GM23338 (cell line): Measurements from ENCODE around the gene MMP24OS. TPM values are rescaled to one million over a fixed set of nuclear protein-coding genes. Genes with fewer than 3 reads are reported as not detected.

Experiments
- ATAC-seq: fragments of 200-7000 bp; cut with Tn5 transposase; 3 replicates; pipeline ENCODE4 v1.9.1; 2020
- DNase-seq: peaks from one replicate; pipeline ENCODE4 v3.0.0-alpha.2; 2015; ENCODE audit warnings: low spot score
- H2AFZ ChIP-seq: fragments of 200-600 bp; sonication (generic); 2 replicates; pipeline ENCODE4 v1.8.0; 2016; ENCODE audit warnings: antibody characterized with exemption, mild to moderate bottlenecking, moderate library complexity
- H3F3A ChIP-seq: fragments of 200-600 bp; sonication (generic); replicated peaks from 2 replicates; pipeline ENCODE4 v1.8.0; 2017; ENCODE audit warnings: antibody characterized with exemption, mixed run types, low read depth
- H3K27ac ChIP-seq: fragments of 200-600 bp; sonication (generic); 2 replicates; pipeline ENCODE4 v1.6.1; 2016; ENCODE audit warnings: low read depth
- H3K27me3 ChIP-seq: fragments of 200-600 bp; sonication (generic); 2 replicates; pipeline ENCODE4 v1.8.0; 2016; ENCODE audit warnings: mild to moderate bottlenecking, mixed run types, moderate library complexity; ENCODE audit not compliant: insufficient read depth
- H3K36me3 ChIP-seq: fragments of 200-600 bp; sonication (generic); 2 replicates; pipeline ENCODE4 v1.8.0; 2016; ENCODE audit warnings: mild to moderate bottlenecking; ENCODE audit not compliant: insufficient read depth
- H3K4me1 ChIP-seq: fragments of 200-600 bp; sonication (generic); 2 replicates; pipeline ENCODE4 v1.8.0; 2016; ENCODE audit warnings: mild to moderate bottlenecking, moderate library complexity; ENCODE audit not compliant: insufficient read depth
- H3K4me2 ChIP-seq: fragments of 200-600 bp; sonication (generic); 2 replicates; pipeline ENCODE4 v1.7.1; 2017; ENCODE audit warnings: mixed run types
- H3K4me3 ChIP-seq: fragments of 200-600 bp; sonication (generic); 2 replicates; pipeline ENCODE4 v1.6.1; 2016; ENCODE audit warnings: mixed run types
- H3K79me2 ChIP-seq: fragments of 200-600 bp; sonication (generic); replicated peaks from 2 replicates; pipeline ENCODE4 v1.8.0; 2017; ENCODE audit warnings: mild to moderate bottlenecking; ENCODE audit not compliant: insufficient read depth
- H3K9me2 ChIP-seq: fragments of 200-600 bp; sonication (generic); 2 replicates; pipeline ENCODE4 v1.8.0; 2017; ENCODE audit not compliant: insufficient read depth
- H4K20me1 ChIP-seq: fragments of 200-600 bp; sonication (generic); replicated peaks from 2 replicates; pipeline ENCODE4 v1.8.0; 2017; ENCODE audit warnings: mild to moderate bottlenecking; ENCODE audit not compliant: insufficient read depth
- H3K27ac Mint-ChIP-seq: 2 replicates; pipeline ENCODE4 v1.8.0; 2020; ENCODE audit warnings: inconsistent platforms, mild to moderate bottlenecking, moderate library complexity, mixed read lengths
- H3K27me3 Mint-ChIP-seq: 3 replicates; pipeline ENCODE4 v1.8.0; 2022; ENCODE audit warnings: low read depth, mild to moderate bottlenecking, moderate library complexity, mixed read lengths, inconsistent platforms; ENCODE audit not compliant: insufficient read depth, poor library complexity
- H3K36me3 Mint-ChIP-seq: 3 replicates; pipeline ENCODE4 v1.8.0; 2021; ENCODE audit warnings: low read depth, mild to moderate bottlenecking, inconsistent platforms, moderate library complexity, mixed read lengths
- H3K4me1 Mint-ChIP-seq: 3 replicates; pipeline ENCODE4 v1.8.0; 2020; ENCODE audit warnings: mild to moderate bottlenecking, inconsistent platforms, mixed read lengths
- H3K4me3 Mint-ChIP-seq: 3 replicates; pipeline ENCODE4 v1.8.0; 2021; ENCODE audit warnings: moderate library complexity, mild to moderate bottlenecking, inconsistent platforms, mixed read lengths
- H3K9me3 Mint-ChIP-seq: 3 replicates; pipeline ENCODE4 v1.8.0; 2020; ENCODE audit warnings: moderate library complexity, mild to moderate bottlenecking, inconsistent platforms, mixed read lengths
- CREB1 ChIP-seq: fragments of 250-450 bp; sonication (Bioruptor Pico); IDR thresholded peaks from 2 replicates; pipeline ENCODE4 v1.5.0; 2020; ENCODE audit warnings: low read depth, mild to moderate bottlenecking, moderate library complexity
- CTCF ChIP-seq, 2 experiments: fragments of 200-600 bp in 1 of 2; sonication (generic) in 1 of 2; conservative IDR thresholded peaks; 2 replicates each; pipeline versions ENCODE4 v1.5.1 to v1.6.1; 2016 to 2017; ENCODE audit warnings: antibody characterized with exemption in 2 of 2, low read depth in 2 of 2, mild to moderate bottlenecking in 2 of 2, moderate library complexity in 1 of 2
- EZH2 ChIP-seq: fragments of 200-600 bp; sonication (generic); IDR thresholded peaks from one replicate; pipeline ENCODE4 v1.8.0; 2017; ENCODE audit warnings: antibody characterized with exemption, mild to moderate bottlenecking, low read depth; ENCODE audit not compliant: unreplicated experiment
- EZH2phosphoT487 ChIP-seq: fragments of 200-600 bp; sonication (generic); IDR thresholded peaks from one replicate; pipeline ENCODE4 v1.8.1; 2018; ENCODE audit warnings: antibody characterized with exemption; ENCODE audit not compliant: unreplicated experiment
- JUNB ChIP-seq: IDR thresholded peaks from one replicate; pipeline ENCODE4 v1.6.1; 2016; ENCODE audit warnings: antibody characterized with exemption; ENCODE audit not compliant: unreplicated experiment
- NANOG ChIP-seq: IDR thresholded peaks from 2 replicates; pipeline ENCODE4 v1.6.1; 2016; ENCODE audit warnings: antibody characterized with exemption, borderline replicate concordance
- POLR2AphosphoS5 ChIP-seq: IDR thresholded peaks from 2 replicates; pipeline ENCODE4 v1.6.1; 2016; ENCODE audit warnings: antibody characterized with exemption, low read depth
- STAT1 ChIP-seq: IDR thresholded peaks from one replicate; pipeline ENCODE4 v1.6.1; 2016; ENCODE audit warnings: antibody characterized with exemption; ENCODE audit not compliant: unreplicated experiment
- ZNF114 ChIP-seq: fragments of 250-450 bp; sonication (Bioruptor Pico); IDR thresholded peaks from 2 replicates; pipeline ENCODE4 v1.5.0; 2020; ENCODE audit warnings: mild to moderate bottlenecking, moderate library complexity
- ZNF331 ChIP-seq: fragments of 250-450 bp; sonication (Bioruptor Pico); IDR thresholded peaks from 2 replicates; pipeline ENCODE4 v1.5.0; 2020; ENCODE audit warnings: low read depth, mild to moderate bottlenecking, moderate library complexity
- ZNF462 ChIP-seq: fragments of 250-450 bp; sonication (Bioruptor Pico); IDR thresholded peaks from 2 replicates; pipeline ENCODE4 v1.5.0; 2020; ENCODE audit warnings: mild to moderate bottlenecking, moderate library complexity
- polyA plus RNA-seq: library from polyadenylated mRNA; unstranded; fragments of >200 nt; fragmentation: Nextera tagmentation; extraction: Ambion mirVana; gene quantifications from 2 replicates; pipeline ENCODE4 v1.2.1, GENCODE V29; 2016
- total RNA-seq: library from RNA; depleted of rRNA; stranded (reverse); fragments of >200 nt; shearing (Covaris generic); gene quantifications from 2 replicates; pipeline ENCODE4 v1.2.3, GENCODE V29; 2014
- TF ChIP-seq, protein P1 (sequence below): IDR thresholded peaks from 2 replicates; pipeline ENCODE4 v1.6.1; 2016; ENCODE audit warnings: antibody characterized with exemption

MMP24OS gene
- total and polyA plus RNA-seq, 2 experiments from 2014 or later = 10.5 to 25.4 TPM

- TF ChIP-seq ZNF462 (CRISPR knock-in tag) (no peak), STAT1 (no peak), EZH2 (no peak)
- TF ChIP-seq, protein P1, sequence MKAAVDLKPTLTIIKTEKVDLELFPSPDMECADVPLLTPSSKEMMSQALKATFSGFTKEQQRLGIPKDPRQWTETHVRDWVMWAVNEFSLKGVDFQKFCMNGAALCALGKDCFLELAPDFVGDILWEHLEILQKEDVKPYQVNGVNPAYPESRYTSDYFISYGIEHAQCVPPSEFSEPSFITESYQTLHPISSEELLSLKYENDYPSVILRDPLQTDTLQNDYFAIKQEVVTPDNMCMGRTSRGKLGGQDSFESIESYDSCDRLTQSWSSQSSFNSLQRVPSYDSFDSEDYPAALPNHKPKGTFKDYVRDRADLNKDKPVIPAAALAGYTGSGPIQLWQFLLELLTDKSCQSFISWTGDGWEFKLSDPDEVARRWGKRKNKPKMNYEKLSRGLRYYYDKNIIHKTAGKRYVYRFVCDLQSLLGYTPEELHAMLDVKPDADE = no peak
These were observed 40.4 kb downstream of the MMP24OS start (continued) for GRCh38 chr20:35237486-35237885.

DNA sequence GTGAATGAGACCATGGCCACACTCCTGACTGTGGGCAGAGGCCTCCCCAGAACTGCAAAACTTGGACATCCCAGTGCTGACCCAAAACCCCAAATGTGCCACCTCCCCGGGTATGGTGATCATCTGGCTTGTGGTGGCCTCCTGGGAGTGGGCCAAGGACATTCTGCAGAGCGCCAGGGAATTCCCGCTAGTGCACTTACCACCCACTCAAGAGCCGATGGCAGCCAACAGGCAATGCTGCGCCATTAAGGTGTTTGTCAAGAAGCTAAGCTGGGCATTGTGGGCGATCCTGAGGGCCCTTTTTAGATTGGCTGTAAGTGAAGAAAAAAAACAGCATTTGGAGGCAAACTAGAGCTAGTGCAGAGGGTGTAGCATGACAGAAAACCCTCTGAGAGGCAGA, 42.0 kb downstream of the MMP24OS start:
- Mint-ChIP-seq H3K4me1 (peaks cover 6% of the 10 kb centered on the region; the same call in 2 of the 3 replicates), H3K27ac (no peak overlapping the region), H3K27me3 (peaks cover 6% of the 10 kb centered on the region), H3K36me3 (no peaks in the 10 kb centered on the region), H3K4me3 (no peak overlapping the region), H3K9me3 (no peaks in the 10 kb centered on the region)
- H3K4me3 ChIP-seq = no peak overlapping the region
- ATAC-seq = no peak
- H3F3A ChIP-seq = no peaks in the 10 kb centered on the region
- 0 out of 2 replicates have a peak, but pooled peaks cover 6% of the 10 kb centered on the region for H3K79me2 ChIP-seq
- DNase-seq = no peak
- no peaks in the 10 kb centered on the region; the same call in 1 of the 2 replicates for H4K20me1 ChIP-seq
- no peaks in the 10 kb centered on the region for H3K9me2 ChIP-seq
- H3K27ac ChIP-seq = no peak overlapping the region
- no peak overlapping the region for H2AFZ ChIP-seq
- no peaks in the 10 kb centered on the region for H3K36me3 ChIP-seq
- peaks cover 8% of the 10 kb centered on the region for H3K4me1 ChIP-seq
- no peak overlapping the region for H3K4me2 ChIP-seq
- no peaks in the 10 kb centered on the region for H3K27me3 ChIP-seq
- TF ChIP-seq CTCF (conservative IDR thresholded peaks at IDR 0.05; ENCODE audit: low read depth in 2 of 2) = no peak
- TF ChIP-seq ZNF331 = no peak
- TF ChIP-seq ZNF114 (CRISPR knock-in tag) = no peak
- no peak for TF ChIP-seq JUNB
- TF ChIP-seq NANOG = no peak
- TF ChIP-seq STAT1 = no peak
- TF ChIP-seq CREB1 (CRISPR knock-in tag) = no peak
- no peak for TF ChIP-seq EZH2
- TF ChIP-seq, protein P1 = no peak
- no peak for TF ChIP-seq POLR2AphosphoS5
- no peak for TF ChIP-seq EZH2phosphoT487
